Measurements from ENCODE around the gene DUSP15.

DUSP15 gene

GRCh38 chr20:31894980-31895675 lies 24.8 kb upstream of the DUSP15 start:
- DNase-seq (ENCODE audit: low read depth in 1 of 2, low spot score in 1 of 2) = no peak

- no peak for DNase-seq (ENCODE audit: low read depth in 1 of 2, low spot score in 1 of 2)
Observed at GRCh38 chr20:31890646-31891045, 20.3 kb upstream of the DUSP15 start.

GRCh38 chr20:31883829-31884228 lies 13.5 kb upstream of the DUSP15 start:
- no peak for DNase-seq (ENCODE audit: low read depth in 1 of 2, low spot score in 1 of 2)

GRCh38 chr20:31881945-31882344 lies 11.6 kb upstream of the DUSP15 start:
- DNase-seq (ENCODE audit: low read depth in 1 of 2, low spot score in 1 of 2) = no peak

- peak; percentile 43 to 63 for DNase-seq (ENCODE audit: low read depth in 1 of 2, low spot score in 1 of 2)
Observed at GRCh38 chr20:31879143-31879987, 9.0 kb upstream of the DUSP15 start.

- DNase-seq (ENCODE audit: low read depth in 1 of 2, low spot score in 1 of 2) = no peak
Observed at GRCh38 chr20:31877684-31878083, 7.4 kb upstream of the DUSP15 start.

- no peak for DNase-seq (ENCODE audit: low read depth in 1 of 2, low spot score in 1 of 2)
Observed at GRCh38 chr20:31875671-31876070, 5.3 kb upstream of the DUSP15 start.

GRCh38 chr20:31872406-31872805 lies 2.1 kb upstream of the DUSP15 start:
- no peak for DNase-seq (ENCODE audit: low read depth in 1 of 2, low spot score in 1 of 2)

- DNase-seq (ENCODE audit: low read depth in 1 of 2, low spot score in 1 of 2) = no peak
Observed at GRCh38 chr20:31871618-31871954, 1.3 kb upstream of the DUSP15 start.

- DNase-seq (ENCODE audit: low read depth in 1 of 2, low spot score in 1 of 2) = no peak
Observed at GRCh38 chr20:31870726-31871617, 645 bp upstream of the DUSP15 start.

GRCh38 chr20:31869673-31869941 lies 720 bp downstream of the DUSP15 start:
- no peak for DNase-seq (ENCODE audit: low read depth in 1 of 2, low spot score in 1 of 2)

- no peak for DNase-seq (ENCODE audit: low read depth in 1 of 2, low spot score in 1 of 2)
Observed at GRCh38 chr20:31868853-31869672, 1.3 kb downstream of the DUSP15 start.

GRCh38 chr20:31866221-31866620 lies 4.1 kb downstream of the DUSP15 start:
- no peak for DNase-seq (ENCODE audit: low read depth in 1 of 2, low spot score in 1 of 2)

- DNase-seq (ENCODE audit: low read depth in 1 of 2, low spot score in 1 of 2) = no peak
Observed at GRCh38 chr20:31864521-31865400, 5.6 kb downstream of the DUSP15 start.

- no peak for DNase-seq (ENCODE audit: low read depth in 1 of 2, low spot score in 1 of 2)
Observed at GRCh38 chr20:31863296-31864085, 6.8 kb downstream of the DUSP15 start.

- no peak for DNase-seq (ENCODE audit: low read depth in 1 of 2, low spot score in 1 of 2)
Observed at GRCh38 chr20:31862506-31862905, 7.8 kb downstream of the DUSP15 start.

- DNase-seq (ENCODE audit: low read depth in 1 of 2, low spot score in 1 of 2) = no peak
Observed at GRCh38 chr20:31862157-31862470, 8.2 kb downstream of the DUSP15 start.

- DNase-seq (ENCODE audit: low read depth in 1 of 2, low spot score in 1 of 2) = peak; percentile 22 to 50
Observed at GRCh38 chr20:31861385-31862156, 8.8 kb downstream of the DUSP15 start.

- no peak for DNase-seq (ENCODE audit: low read depth in 1 of 2, low spot score in 1 of 2)
Observed at GRCh38 chr20:31861135-31861384, 9.3 kb downstream of the DUSP15 start.
